Measurements from ENCODE around the gene E2F3.

Gene E2F3

GRCh38 chr6:20414711-20415110 is 13.0 kb downstream of the E2F3 start:
- H3K36me3 ChIP-seq (replicated peaks): peaks cover 8% of the 10 kb centered on the region
- H3K4me3 ChIP-seq (ENCODE audit: low read depth, low read length): no peak overlapping the region
- no peaks in the 10 kb centered on the region for H3K27me3 ChIP-seq (replicated peaks)
- in situ Hi-C loops (cut with HindIII; ENCODE audit: low pct_ligation_motif_present, low sequenced_read_pairs): no loop called here
- no peak overlapping the region for H3K27ac ChIP-seq
- DNase-seq: no peak
- no peak for TF ChIP-seq CTCF (IDR thresholded peaks at IDR 0.05; ENCODE audit: low read depth, low read length, missing control alignments)

- Histone ChIP-seq H3K27me3 (replicated peaks) (no peaks in the 10 kb centered on the region), H3K36me3 (replicated peaks) (peaks cover 8% of the 10 kb centered on the region), H3K27ac (no peak overlapping the region), H3K4me3 (ENCODE audit: low read depth, low read length) (no peak overlapping the region)
- in situ Hi-C loops (cut with HindIII; ENCODE audit: low pct_ligation_motif_present, low sequenced_read_pairs): no loop called here
- no peak for DNase-seq
- TF ChIP-seq CTCF (IDR thresholded peaks at IDR 0.05; ENCODE audit: low read depth, low read length, missing control alignments): no peak
These were observed 13.6 kb downstream of the E2F3 start for GRCh38 chr6:20415304-20415703.

GRCh38 chr6:20415712-20416454 is 14.2 kb downstream of the E2F3 start:
- no peaks in the 10 kb centered on the region for H3K27me3 ChIP-seq (replicated peaks)
- H3K27ac ChIP-seq: no peak overlapping the region
- DNase-seq: no peak
- peaks cover 8% of the 10 kb centered on the region for H3K36me3 ChIP-seq (replicated peaks)
- in situ Hi-C loops (cut with HindIII; ENCODE audit: low pct_ligation_motif_present, low sequenced_read_pairs): no loop called here
- no peak for TF ChIP-seq CTCF (IDR thresholded peaks at IDR 0.05; ENCODE audit: low read depth, low read length, missing control alignments)
- no peak overlapping the region for H3K4me3 ChIP-seq (ENCODE audit: low read depth, low read length)

- Histone ChIP-seq H3K27me3 (replicated peaks) (no peaks in the 10 kb centered on the region), H3K4me3 (ENCODE audit: low read depth, low read length) (no peak overlapping the region), H3K36me3 (replicated peaks) (peaks cover 7% of the 10 kb centered on the region), H3K27ac (no peak overlapping the region)
- DNase-seq: peak; percentile 4
- no peak for TF ChIP-seq CTCF (IDR thresholded peaks at IDR 0.05; ENCODE audit: low read depth, low read length, missing control alignments)
- in situ Hi-C loops (cut with HindIII; ENCODE audit: low pct_ligation_motif_present, low sequenced_read_pairs): no loop called here
These were observed 15.1 kb downstream of the E2F3 start for GRCh38 chr6:20416567-20417345.

GRCh38 chr6:20417819-20418218 is 16.1 kb downstream of the E2F3 start:
- TF ChIP-seq CTCF (IDR thresholded peaks at IDR 0.05; ENCODE audit: low read depth, low read length, missing control alignments): no peak
- H3K27me3 ChIP-seq (replicated peaks): no peaks in the 10 kb centered on the region
- DNase-seq: no peak
- no peak overlapping the region for H3K4me3 ChIP-seq (ENCODE audit: low read depth, low read length)
- H3K36me3 ChIP-seq (replicated peaks): peaks cover 7% of the 10 kb centered on the region
- in situ Hi-C loops (cut with HindIII; ENCODE audit: low pct_ligation_motif_present, low sequenced_read_pairs): no loop called here
- H3K27ac ChIP-seq: no peak overlapping the region

All from brain microvascular endothelial cell (primary cell).